NCI-H146 treated with DMSO at 0.1 percent for 48 hours (cell line): Measurements from ENCODE around the gene PBX3.

ENCODE experiments used
- DNase-seq: peaks from one replicate; lab custom pipeline; 2025; ENCODE audit not compliant: unreplicated experiment; lab: John Stamatoyannopoulos, UW

Gene PBX3

DNA sequence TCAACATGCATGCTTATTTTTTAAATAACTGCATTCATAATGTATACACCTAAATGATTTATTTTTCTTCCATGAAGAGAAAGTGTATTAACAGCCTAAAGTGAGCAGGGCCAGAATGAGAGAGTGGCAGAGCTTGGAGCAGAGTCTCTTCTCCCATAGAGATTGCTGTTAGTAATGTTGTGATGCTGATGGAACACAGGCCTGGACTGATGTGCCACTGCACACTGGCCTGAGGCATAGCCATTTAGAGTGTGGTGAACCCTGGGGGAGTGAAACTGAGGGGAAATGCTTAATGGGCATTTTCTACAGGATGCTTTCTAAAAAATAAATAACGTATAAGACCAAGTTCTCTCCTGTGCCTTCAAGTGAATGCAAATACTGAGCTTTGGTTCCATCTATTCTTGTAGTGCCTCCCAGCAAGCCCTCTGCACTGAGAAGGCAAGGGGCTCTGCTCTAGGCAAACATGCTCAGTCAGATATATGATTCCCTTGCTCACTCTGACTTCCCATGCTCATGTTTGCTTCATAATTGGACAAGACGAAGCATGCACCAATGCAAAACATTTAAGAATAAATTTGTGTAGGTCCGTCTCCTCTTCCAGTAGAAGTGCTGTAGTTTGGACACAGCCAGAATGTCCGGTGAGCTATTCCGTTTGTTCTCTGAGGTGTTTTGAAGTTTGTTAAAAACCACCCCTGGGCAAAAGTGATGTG, 185.7 kb downstream of the PBX3 start:
- no peak for DNase-seq

GRCh38 chr9:125942125-125942524, 195.0 kb downstream of the PBX3 start:
- no peak for DNase-seq

- DNase-seq, result no peak
Observed at GRCh38 chr9:125943831-125944230, 196.7 kb downstream of the PBX3 start.

GRCh38 chr9:125946397-125946796, 199.2 kb downstream of the PBX3 start:
- DNase-seq, result no peak

DNA sequence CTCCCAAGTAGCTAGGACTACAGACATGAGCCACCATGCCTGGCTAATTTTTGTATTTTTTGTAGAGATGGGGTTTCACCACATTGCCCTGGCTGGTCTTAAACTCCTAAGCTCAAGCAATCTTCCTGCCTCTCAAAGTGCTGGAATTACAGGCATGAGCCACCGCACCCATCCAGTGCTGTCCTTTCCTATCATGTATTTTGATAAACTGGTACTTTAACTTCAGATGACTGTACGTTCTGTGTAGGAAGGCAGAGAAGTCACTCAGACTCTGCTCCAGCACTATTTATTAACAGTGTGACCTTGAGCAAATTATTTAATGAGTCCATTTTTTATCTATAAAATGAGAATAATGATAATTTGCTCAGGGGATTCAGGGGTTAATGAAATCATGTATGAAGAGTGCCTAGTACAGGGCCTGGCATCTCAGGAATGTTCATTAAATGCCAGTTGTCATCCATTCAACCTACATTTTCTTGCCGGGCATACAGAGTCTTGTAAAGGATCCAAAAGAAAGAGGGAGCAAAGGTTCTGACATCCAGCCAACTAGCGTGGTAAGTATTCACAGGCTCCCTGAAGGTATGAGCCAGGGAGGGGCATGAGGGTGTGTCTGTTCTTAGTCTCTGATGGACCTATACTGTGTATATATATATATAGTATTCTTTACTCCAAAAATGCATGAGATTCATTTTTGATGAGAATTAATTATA, 201.9 kb downstream of the PBX3 start:
- no peak for DNase-seq

DNA sequence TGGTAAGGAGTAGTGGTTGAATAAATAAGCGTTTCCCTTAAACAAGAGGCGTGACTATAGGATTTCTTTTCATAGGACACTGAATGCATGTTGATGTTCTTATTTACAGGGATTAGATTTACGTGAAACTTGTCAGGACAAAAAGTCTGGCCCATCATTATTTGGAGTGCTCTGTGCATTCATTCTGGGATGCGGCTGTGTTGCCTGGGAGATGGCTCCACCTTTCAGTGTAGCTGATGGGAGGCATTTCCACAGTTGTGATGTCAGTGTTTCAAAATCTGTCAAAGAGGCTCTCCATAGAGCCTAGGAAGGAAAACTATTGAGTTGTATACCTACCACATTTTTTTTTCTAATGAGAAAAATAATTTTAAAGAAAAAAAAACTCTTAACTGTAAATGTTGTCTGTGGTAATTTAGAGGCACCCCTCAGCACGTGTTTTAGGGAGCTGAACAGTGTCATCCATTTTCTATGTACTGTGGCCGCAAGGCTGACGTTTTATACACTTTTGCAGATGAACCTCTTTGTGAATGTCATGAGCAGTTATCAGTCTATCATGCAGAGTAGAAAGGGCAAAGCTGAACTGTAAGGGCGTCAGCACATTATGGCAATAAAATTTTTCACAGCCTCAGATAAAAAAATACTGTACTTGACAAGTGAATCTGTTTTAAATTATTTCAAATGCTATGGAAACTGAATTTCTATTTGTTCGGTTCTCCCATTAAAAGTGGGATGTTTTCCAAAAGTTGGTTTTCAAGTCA, 202.7 kb downstream of the PBX3 start:
- no peak for DNase-seq

DNA sequence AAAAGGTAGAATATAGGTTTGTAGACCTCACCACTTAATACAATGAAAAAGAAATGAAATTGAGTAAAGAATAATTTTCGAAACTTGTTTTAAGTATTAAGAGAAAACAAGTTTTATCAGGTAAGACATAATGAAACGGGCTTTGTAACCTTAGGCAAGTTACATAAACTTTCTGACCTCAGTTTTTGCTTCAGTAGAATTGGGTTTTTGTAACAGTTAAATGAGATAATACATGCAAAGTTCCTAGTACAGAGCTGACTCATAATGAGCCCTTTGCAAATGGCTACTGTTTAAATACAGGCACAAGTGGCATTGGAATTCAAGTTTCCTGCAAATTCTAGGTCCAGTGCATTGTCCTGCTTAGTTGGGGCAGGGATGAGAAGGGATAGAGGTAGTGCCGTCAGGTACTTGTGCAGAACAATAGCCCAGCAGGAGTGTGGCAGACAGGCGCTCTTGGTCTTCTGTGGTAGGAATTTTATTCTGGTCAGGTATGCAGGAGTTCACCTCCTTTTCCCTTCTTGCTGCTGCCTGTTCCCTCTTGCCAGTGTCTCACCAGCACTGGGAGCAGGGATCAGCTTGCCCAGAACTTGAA, 203.8 kb downstream of the PBX3 start:
- DNase-seq, result no peak

GRCh38 chr9:125953314-125954019, 206.3 kb downstream of the PBX3 start:
- no peak for DNase-seq

GRCh38 chr9:125956102-125956501, 208.9 kb downstream of the PBX3 start:
- no peak for DNase-seq

DNA sequence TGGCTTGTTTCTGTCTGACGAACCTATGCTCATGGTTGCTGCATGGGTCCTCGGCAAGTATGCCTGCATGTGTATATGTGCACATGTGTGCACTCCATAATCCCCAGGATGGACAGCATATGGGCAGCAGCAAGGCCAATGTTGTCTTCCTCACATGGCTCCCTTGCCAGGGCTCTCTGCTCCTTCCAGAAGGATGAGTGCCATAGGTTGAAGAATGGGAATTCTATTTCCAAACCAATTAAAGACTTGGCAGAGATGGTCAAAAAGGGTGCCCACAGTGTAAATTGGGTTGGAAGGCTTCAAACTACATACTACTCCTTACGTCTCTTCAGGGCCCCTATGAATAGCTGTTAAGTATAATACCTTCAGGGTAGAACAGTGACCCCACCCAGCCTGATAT, 212.1 kb downstream of the PBX3 start:
- DNase-seq, result no peak

GRCh38 chr9:125959951-125960619, 212.9 kb downstream of the PBX3 start:
- DNase-seq, result no peak

DNA sequence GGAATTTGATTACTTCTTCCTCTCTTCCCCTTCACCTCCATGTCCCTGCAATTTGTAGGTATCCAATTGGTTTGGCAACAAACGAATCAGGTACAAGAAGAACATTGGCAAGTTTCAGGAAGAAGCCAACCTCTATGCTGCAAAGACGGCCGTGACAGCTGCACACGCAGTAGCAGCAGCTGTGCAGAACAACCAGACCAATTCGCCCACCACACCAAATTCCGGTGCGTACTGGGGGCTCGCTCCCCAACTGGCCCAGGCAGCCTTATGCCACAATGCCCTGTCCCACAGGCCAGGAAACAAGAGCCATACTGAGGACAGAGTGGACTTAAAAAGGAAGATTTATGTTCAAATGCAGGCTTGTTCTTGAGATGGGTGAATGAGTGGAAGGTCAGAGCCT, 213.5 kb downstream of the PBX3 start:
- no peak for DNase-seq

GRCh38 chr9:125961072-125961471, 213.9 kb downstream of the PBX3 start:
- DNase-seq, result no peak

DNA sequence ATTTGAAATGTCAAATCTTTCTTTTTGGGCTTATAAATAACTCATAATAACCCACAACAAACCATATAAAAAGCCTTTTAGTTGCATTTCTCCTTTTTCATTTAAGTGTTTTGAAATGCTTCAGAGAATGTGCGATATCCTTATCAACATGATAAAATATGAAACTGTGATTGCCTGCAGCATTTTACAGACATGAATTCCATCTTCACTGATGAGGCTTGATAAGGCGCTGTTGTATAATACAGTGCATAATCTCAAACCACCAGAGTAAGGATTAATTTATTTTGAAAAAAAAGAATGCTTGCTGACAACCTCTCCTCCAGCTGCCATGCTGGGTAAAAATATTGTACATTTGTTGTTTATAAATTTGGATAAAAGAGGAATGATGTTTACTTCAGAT, 216.8 kb downstream of the PBX3 start:
- no peak for DNase-seq

DNA sequence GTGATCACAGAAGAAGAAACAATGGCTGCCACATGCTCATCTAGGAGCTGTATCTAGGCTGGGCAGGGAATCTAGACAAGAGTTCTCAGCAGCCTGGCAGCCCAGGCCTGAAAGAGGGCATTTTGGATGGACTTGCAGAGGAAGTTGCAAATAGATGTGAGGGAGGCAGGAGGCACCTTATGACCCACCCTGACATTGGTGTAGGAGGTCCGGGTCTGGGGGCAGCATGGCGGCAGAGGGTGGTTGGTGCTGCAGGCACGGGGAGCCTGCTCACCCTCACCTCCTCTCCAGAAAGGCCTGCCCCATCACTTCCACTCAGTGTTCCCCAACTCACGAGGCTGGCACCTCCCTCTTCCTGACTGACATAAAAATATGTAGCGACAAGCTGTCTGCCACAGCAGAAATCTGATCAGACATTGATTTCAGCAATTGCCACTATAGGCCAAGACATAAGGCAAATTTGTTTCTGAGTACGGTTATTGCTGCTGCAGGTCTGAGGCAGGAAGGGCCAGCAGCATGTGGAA, 217.6 kb downstream of the PBX3 start:
- no peak for DNase-seq

- DNase-seq, result no peak
Observed at GRCh38 chr9:125965477-125965876, 218.3 kb downstream of the PBX3 start.

DNA sequence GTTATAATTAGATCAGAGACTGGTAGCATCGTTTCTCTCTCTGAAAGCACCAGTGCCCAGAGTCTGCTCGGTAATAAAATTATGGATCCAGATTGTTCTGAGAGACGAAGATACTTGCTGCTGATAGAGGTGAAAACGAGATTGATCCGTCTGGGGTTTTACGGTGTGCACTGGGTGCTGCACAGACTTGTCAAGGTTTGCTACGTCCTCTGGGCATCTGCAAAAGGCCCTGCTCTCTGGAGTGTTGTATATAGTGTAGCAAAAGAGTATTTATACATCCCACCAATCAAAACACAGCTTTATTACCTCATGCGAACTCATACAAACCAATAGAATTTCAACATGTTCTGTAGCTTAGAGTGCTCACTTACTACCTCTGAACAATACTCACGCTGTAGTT, 219.3 kb downstream of the PBX3 start:
- DNase-seq, result no peak

DNA sequence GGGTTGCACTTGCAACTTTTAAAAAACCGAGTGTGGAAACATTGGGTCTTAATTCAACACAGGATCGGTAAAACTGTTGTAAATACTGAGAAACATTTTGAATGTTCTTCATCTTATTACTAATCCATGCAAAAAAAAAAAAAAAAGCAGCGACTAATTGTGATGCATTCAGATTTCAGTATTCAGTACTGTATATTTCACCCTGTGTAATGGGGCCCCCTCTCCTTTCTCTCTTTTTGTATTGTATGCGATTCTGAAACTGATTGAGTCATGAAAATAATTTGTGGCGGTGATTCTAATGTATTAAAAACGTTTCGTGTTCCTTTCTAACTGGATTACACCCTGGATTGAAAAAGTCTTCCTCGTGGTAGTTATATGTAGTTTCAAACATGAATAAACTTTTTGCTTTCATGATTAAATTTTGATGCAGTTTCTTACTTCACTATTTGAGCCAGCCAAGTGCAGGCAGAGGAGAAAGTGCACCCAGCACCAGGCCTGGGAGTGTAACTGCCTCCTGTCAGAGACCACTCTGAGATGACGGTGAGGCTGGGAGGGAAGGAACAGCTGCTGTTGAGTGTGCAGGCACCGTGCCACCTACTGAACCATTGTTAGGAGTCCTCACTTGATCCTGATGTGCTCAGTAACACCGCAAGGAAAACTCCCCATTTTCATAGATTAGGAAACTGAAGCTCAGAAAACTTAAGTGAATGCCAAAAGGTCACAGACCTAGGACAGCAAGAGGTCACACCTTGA, 220.0 kb downstream of the PBX3 start:
- no peak for DNase-seq

- DNase-seq, result no peak
Observed at GRCh38 chr9:125968714-125969374, 221.7 kb downstream of the PBX3 start.
